ENCODE data around the gene SLX4IP. TPM values are rescaled to one million over a fixed set of nuclear protein-coding genes. Genes with fewer than 3 reads are reported as not detected.

SLX4IP gene
- total RNA-seq, 1 donor from 2014 or later, result 5.3 TPM

DNA sequence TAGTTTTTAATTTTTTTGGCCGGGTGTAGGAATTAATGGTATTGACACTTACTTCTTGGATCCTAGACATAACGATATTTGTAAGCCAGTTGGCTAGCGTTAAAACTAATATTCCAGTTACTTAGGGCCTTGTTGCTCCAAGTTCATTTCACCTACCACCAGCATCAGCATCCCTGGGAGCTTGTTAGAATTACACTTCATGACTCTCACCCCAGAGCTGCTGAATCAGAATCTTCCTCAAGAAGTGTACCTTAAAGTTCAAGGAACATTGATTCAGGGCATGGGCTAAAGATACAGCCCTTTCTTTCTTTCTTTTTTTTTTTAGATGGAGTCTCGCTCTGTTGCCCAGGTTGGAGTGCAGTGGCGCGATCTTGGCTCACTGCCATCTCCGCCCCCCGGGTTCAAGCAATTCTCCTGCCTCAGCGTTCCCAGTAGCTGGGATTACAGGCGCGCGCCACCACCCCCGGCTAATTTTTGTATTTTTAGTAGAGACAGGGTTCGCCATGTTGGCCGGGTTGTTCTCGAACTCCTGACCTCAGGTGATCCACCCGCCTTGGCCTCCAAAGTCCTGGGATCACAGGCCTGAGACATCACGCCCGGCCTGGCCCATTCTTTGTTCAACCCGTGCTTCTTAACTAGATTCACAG is 1.1 kb downstream of the SLX4IP start:
- peak overlapping the region; percentile 92 for H3K4me3 Mint-ChIP-seq (ENCODE audit: unreplicated experiment)
- no peaks in the 10 kb centered on the region for H3K9me3 Mint-ChIP-seq (ENCODE audit: unreplicated experiment)
- Histone ChIP-seq H3K9me3 (ENCODE audit: insufficient read depth, low read depth, low read length) (no peaks in the 10 kb centered on the region), H3K4me2 (ENCODE audit: low read length) (peak overlapping the region; percentile 94), H4K20me1 (ENCODE audit: insufficient read depth, low read length) (no peaks in the 10 kb centered on the region), H3K27me3 (ENCODE audit: insufficient read depth, low read length) (no peaks in the 10 kb centered on the region), H3K4me1 (ENCODE audit: insufficient read depth, low read length) (peaks cover 10% of the 10 kb centered on the region), H3K9ac (ENCODE audit: low read length) (no peak overlapping the region), H3K4me3 (ENCODE audit: insufficient read depth, low read depth, low read length) (no peak overlapping the region), H2AFZ (ENCODE audit: low read depth, low read length) (no peak overlapping the region), H3K79me2 (ENCODE audit: insufficient read depth, low read length) (peaks cover 40% of the 10 kb centered on the region), H3K36me3 (ENCODE audit: insufficient read depth, low read length) (no peaks in the 10 kb centered on the region), H3K27ac (ENCODE audit: low read depth, low read length) (no peak overlapping the region)
- DNase-seq (ENCODE audit: low read depth) (no peak), FAIRE-seq (no peak)
- no peaks in the 10 kb centered on the region for H3K36me3 Mint-ChIP-seq (ENCODE audit: low read depth, unreplicated experiment)
- no peaks in the 10 kb centered on the region for H3K27me3 Mint-ChIP-seq (ENCODE audit: low read depth, unreplicated experiment)
- H3K27ac Mint-ChIP-seq (ENCODE audit: unreplicated experiment), result peak overlapping the region; percentile 18
- peaks cover 6% of the 10 kb centered on the region for H3K4me1 Mint-ChIP-seq (ENCODE audit: low read depth, unreplicated experiment)
- TF ChIP-seq EZH2 (IDR thresholded peaks at IDR 0.05; ENCODE audit: insufficient read depth, low read length), result no peak
- TF ChIP-seq, protein P1, sequence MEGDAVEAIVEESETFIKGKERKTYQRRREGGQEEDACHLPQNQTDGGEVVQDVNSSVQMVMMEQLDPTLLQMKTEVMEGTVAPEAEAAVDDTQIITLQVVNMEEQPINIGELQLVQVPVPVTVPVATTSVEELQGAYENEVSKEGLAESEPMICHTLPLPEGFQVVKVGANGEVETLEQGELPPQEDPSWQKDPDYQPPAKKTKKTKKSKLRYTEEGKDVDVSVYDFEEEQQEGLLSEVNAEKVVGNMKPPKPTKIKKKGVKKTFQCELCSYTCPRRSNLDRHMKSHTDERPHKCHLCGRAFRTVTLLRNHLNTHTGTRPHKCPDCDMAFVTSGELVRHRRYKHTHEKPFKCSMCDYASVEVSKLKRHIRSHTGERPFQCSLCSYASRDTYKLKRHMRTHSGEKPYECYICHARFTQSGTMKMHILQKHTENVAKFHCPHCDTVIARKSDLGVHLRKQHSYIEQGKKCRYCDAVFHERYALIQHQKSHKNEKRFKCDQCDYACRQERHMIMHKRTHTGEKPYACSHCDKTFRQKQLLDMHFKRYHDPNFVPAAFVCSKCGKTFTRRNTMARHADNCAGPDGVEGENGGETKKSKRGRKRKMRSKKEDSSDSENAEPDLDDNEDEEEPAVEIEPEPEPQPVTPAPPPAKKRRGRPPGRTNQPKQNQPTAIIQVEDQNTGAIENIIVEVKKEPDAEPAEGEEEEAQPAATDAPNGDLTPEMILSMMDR (IDR thresholded peaks at IDR 0.05; ENCODE audit: insufficient read depth, low read depth, low read length), result no peak

DNA sequence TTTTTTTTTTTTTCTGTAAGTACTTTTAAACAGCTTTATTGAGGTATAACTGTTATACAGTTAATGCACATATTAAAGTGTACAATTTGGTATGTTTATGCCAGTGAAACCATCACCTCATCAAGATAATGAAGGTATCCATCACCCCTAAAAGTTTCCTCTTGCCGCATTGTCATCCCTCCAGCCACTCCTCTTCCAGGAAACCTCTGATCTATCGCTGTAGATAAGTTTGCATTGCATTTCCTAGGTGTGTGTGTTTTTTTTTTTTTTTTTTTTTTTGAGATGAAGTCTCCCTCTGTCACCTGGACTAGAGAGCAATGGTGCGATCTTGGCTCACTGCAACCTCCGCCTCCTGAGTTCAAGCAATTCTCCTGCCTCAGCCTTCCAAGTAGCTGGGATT is 3.1 kb downstream of the SLX4IP start:
- Mint-ChIP-seq H3K27ac (ENCODE audit: unreplicated experiment) (no peak overlapping the region), H3K4me1 (ENCODE audit: low read depth, unreplicated experiment) (peaks cover 3% of the 10 kb centered on the region)
- H3K79me2 ChIP-seq (ENCODE audit: insufficient read depth, low read length), result peaks cover 23% of the 10 kb centered on the region

DNA sequence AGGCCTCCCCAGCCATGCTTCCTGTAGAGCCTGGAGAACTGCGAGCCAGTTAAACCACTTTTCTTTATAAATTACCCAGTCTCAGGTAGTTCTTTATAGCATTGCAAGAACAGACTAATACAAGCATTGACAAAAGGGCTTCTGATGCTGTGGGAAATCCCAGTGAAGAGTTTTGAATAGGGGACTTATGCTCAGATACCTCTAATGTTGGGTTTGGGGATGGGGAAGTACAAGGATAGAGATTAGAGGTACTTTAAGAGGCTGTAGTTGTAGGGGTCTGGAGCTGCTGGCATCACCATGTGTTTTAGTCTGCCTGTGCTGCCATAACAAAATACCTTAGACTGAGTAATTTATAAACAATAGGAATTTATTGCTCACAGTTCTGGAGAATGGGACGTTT is 8.8 kb downstream of the SLX4IP start:
- H3K27ac ChIP-seq (ENCODE audit: low read depth, low read length), result no peak overlapping the region
- H3K36me3 Mint-ChIP-seq (ENCODE audit: low read depth, unreplicated experiment), result peaks cover 3% of the 10 kb centered on the region
- H3K4me2 ChIP-seq (ENCODE audit: low read length), result no peak overlapping the region
- TF ChIP-seq, protein P1 (IDR thresholded peaks at IDR 0.05; ENCODE audit: insufficient read depth, low read depth, low read length), result no peak
- TF ChIP-seq EZH2 (IDR thresholded peaks at IDR 0.05; ENCODE audit: insufficient read depth, low read length), result no peak
- H3K4me1 ChIP-seq (ENCODE audit: insufficient read depth, low read length), result no peaks in the 10 kb centered on the region
- DNase-seq (ENCODE audit: low read depth) (no peak), FAIRE-seq (no peak)
- no peaks in the 10 kb centered on the region for H3K9me3 ChIP-seq (ENCODE audit: insufficient read depth, low read depth, low read length)
- no peaks in the 10 kb centered on the region for H3K27me3 Mint-ChIP-seq (ENCODE audit: low read depth, unreplicated experiment)
- no peaks in the 10 kb centered on the region for H3K9me3 Mint-ChIP-seq (ENCODE audit: unreplicated experiment)
- H3K27me3 ChIP-seq (ENCODE audit: insufficient read depth, low read length), result no peaks in the 10 kb centered on the region
- H3K4me3 Mint-ChIP-seq (ENCODE audit: unreplicated experiment), result no peak overlapping the region
- no peaks in the 10 kb centered on the region for H4K20me1 ChIP-seq (ENCODE audit: insufficient read depth, low read length)
- H3K4me1 Mint-ChIP-seq (ENCODE audit: low read depth, unreplicated experiment), result peaks cover 3% of the 10 kb centered on the region
- H3K79me2 ChIP-seq (ENCODE audit: insufficient read depth, low read length), result peaks cover 13% of the 10 kb centered on the region
- no peak overlapping the region for H3K27ac Mint-ChIP-seq (ENCODE audit: unreplicated experiment)
- H3K4me3 ChIP-seq (ENCODE audit: insufficient read depth, low read depth, low read length), result no peak overlapping the region
- H3K9ac ChIP-seq (ENCODE audit: low read length), result no peak overlapping the region
- H2AFZ ChIP-seq (ENCODE audit: low read depth, low read length), result no peak overlapping the region
- no peaks in the 10 kb centered on the region for H3K36me3 ChIP-seq (ENCODE audit: insufficient read depth, low read length)

More for the DNA sequence above, 3.1 kb downstream of the SLX4IP start:
- Mint-ChIP-seq H3K4me3 (ENCODE audit: unreplicated experiment) (no peak overlapping the region), H3K27me3 (ENCODE audit: low read depth, unreplicated experiment) (no peaks in the 10 kb centered on the region), H3K36me3 (ENCODE audit: low read depth, unreplicated experiment) (no peaks in the 10 kb centered on the region), H3K9me3 (ENCODE audit: unreplicated experiment) (no peaks in the 10 kb centered on the region)
- no peaks in the 10 kb centered on the region for H3K27me3 ChIP-seq (ENCODE audit: insufficient read depth, low read length)
- H3K9ac ChIP-seq (ENCODE audit: low read length), result no peak overlapping the region
- no peak overlapping the region for H3K4me3 ChIP-seq (ENCODE audit: insufficient read depth, low read depth, low read length)
- no peak for FAIRE-seq
- H3K4me2 ChIP-seq (ENCODE audit: low read length), result no peak overlapping the region
- no peak for DNase-seq (ENCODE audit: low read depth)
- H2AFZ ChIP-seq (ENCODE audit: low read depth, low read length), result no peak overlapping the region
- no peaks in the 10 kb centered on the region for H3K9me3 ChIP-seq (ENCODE audit: insufficient read depth, low read depth, low read length)
- no peaks in the 10 kb centered on the region for H3K36me3 ChIP-seq (ENCODE audit: insufficient read depth, low read length)
- H3K27ac ChIP-seq (ENCODE audit: low read depth, low read length), result no peak overlapping the region
- no peaks in the 10 kb centered on the region for H4K20me1 ChIP-seq (ENCODE audit: insufficient read depth, low read length)
- peaks cover 8% of the 10 kb centered on the region for H3K4me1 ChIP-seq (ENCODE audit: insufficient read depth, low read length)
- TF ChIP-seq, protein P1 (IDR thresholded peaks at IDR 0.05; ENCODE audit: insufficient read depth, low read depth, low read length), result no peak
- TF ChIP-seq EZH2 (IDR thresholded peaks at IDR 0.05; ENCODE audit: insufficient read depth, low read length), result no peak

All from astrocyte (in vitro differentiated cells and primary cell).